Right lobe of liver (tissue), 4 donors: Measurements from ENCODE around the gene MPG.

Source experiments
- CTCF ChIP-seq, 4 donors: fragments of 200-600 bp in 3 of 4; fragments of 450-650 bp in 1 of 4; IDR thresholded peaks; one replicate each; pipeline versions ENCODE4 v1.5.1 to v1.8.0; 2016 to 2022; ENCODE audit warnings: antibody characterized with exemption in 4 of 4, mild to moderate bottlenecking in 2 of 4
- POLR2A ChIP-seq: fragments of 450-650 bp; IDR thresholded peaks from one replicate; pipeline ENCODE4 v1.6.1; 2017; ENCODE audit warnings: antibody characterized with exemption, mild to moderate bottlenecking
- donor health status: DM: no; HTN: no; CAD: no.
- donor health status: DM: no; HTN: no; CAD: no.
- donor health status: DM: no; HTN: yes; CAD: no.

- TF ChIP-seq CTCF (IDR thresholded peaks at IDR 0.05) (no peak), POLR2A (no peak)
Measured at GRCh38 chr16:69181-69580, 8.8 kb upstream of the MPG start.
